Fibroblast of the conjunctiva (primary cell): ENCODE measurements around the gene BTLA.
"Not testable (repeated sequence)": the region's sequence is repeated elsewhere in the genome, so short reads cannot be mapped to it uniquely, and the experiment has no call there.

Experiments used
- DNase-seq: peaks from one replicate; pipeline ENCODE4 v3.0.0-alpha.2; 2010; ENCODE audit warnings: low read depth

The BTLA gene

GRCh38 chr3:112491373-112491772 lies 7.9 kb downstream of the BTLA start:
- DNase-seq = no peak

- no peak for DNase-seq
Measured at GRCh38 chr3:112489674-112490479, 9.4 kb downstream of the BTLA start.

GRCh38 chr3:112486811-112487505 lies 12.3 kb downstream of the BTLA start:
- DNase-seq = no peak

DNA sequence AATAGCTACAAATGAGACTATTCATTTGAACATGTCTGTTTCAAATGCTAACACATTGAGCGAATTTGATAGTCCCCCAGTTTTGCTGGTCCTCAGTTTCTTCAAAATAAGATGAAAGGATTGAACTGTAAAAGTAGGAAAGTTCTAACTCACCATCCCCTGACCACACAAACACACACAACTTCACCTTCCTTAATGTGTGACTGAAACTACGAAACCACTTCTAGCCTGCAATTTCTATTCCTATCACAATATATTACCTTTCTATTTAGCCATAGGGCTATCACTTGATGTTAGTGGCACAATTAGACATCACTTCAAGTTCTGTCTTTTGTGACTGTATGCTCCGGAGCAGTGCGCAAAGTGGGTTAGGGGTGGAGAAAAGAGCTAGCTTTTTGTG lies 14.9 kb downstream of the BTLA start:
- no peak for DNase-seq

GRCh38 chr3:112482675-112483074 lies 16.6 kb downstream of the BTLA start:
- DNase-seq = no peak

GRCh38 chr3:112481302-112481721 lies 18.0 kb downstream of the BTLA start:
- no peak for DNase-seq

- DNase-seq = no peak
Measured at GRCh38 chr3:112477891-112478290, 21.4 kb downstream of the BTLA start.

GRCh38 chr3:112476346-112476745 lies 22.9 kb downstream of the BTLA start:
- no peak for DNase-seq

GRCh38 chr3:112474796-112475195 lies 24.5 kb downstream of the BTLA start:
- no peak for DNase-seq

GRCh38 chr3:112472691-112473090 lies 26.6 kb downstream of the BTLA start:
- DNase-seq = no peak

DNA sequence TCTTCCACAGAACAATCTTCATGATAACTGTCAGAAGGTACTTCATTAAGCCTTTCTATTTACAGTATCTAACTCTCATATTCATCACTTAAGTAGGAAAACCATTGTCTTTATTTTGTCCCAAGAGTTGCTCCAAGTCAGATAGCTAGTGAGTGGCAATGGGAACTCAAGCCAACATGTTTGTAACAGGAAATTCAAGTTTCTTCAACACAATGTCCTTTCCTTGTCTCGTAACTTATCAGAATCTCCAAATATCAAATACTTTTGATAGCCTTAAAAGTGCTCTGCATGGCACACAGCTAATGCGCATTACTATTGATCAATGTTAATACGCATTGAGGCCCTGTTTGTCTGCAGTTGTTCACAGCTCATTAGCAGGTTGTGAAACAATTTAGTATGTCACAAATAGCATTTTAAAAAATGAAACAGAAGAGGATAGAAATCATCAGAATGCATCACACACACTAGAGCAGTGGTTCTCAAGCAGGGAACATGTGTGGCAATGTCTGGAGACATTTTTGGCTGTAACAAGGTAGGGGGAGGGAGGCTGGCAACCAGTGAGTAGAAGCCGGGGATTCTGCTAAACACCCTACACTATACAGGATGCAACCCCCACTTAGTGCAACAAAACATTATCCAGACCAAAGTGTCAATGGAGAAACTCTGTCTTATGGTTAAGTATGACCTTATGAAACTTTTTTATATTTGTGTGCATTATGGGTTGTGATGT lies 27.5 kb downstream of the BTLA start:
- no peak for DNase-seq

DNA sequence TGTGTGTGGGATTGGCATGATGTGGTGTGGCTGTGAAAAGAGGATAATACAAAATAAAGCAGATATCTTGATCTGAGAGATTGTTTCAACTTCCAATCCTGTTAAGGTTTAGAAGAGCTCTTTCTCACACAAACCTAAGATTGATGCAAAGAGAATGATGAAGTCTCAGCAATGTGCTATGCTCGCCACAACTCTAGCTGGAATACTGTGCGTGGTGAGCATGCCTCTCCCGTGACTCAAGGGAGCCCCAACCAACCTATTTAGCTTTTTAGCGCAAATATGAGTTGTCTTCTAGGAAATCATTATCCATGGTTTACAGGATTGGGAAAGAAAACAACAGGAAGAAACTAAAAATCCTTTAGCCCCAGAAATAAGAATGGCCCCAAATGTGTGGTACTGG lies 28.5 kb downstream of the BTLA start:
- no peak for DNase-seq

- DNase-seq = no peak
Measured at GRCh38 chr3:112469671-112470070, 29.6 kb downstream of the BTLA start.

DNA sequence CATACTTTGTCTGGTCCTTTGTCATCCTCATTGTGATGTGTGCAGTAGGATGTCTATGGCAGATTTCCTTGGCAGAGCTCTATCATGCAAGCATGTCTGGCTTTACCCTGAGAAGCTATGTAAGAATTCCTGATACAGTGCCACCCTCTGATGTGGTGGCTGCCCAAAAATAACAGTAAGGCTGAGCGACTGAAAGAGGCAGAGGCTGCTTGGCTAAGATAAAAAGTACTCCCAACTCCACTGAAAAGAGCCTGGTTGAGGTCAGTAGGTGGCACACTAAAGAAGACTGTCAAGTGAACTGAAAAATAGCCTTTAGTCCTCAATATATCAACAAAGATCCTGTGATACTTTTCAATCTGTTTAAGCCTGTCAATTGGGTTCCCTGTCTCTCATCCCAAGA lies 31.7 kb downstream of the BTLA start:
- DNase-seq = no peak

DNA sequence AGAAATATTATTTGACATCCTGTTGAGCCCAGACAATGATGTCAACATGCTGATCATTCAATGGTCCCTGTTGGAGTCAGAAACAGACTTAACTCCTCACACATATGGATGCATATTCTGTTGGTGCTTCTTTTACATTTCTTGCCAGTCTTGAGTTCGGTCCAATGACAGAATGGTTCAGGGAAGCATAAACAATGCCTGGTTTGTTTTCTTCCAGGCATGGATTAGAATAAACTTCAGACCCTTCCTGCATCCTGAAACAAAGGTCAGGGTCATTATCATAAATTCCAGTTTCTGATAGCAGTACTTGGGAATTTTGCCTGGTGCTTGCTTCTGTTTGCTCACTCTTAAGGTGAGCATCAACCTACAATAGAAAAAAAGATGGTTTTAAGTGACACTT lies 33.3 kb downstream of the BTLA start:
- DNase-seq = no peak

DNA sequence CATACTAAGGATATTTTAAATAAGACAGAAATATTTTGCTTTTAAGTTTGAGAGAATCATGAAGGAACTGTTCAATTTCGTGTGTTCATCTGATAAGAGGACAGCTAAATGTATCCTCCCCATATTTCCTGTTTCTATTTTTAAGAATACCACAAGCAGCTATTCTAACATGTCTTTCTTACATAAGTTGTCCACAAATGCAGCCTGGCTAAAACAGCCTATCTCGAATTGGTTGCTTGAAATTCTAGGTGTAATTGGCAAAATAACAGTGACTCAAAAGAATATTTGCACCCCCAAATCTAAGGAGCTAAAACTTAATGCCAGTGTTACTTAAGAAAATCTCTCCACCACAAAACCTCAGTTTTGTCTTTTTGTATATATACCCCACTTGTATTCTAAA lies 35.0 kb downstream of the BTLA start:
- DNase-seq = no peak

- no peak for DNase-seq
Measured at GRCh38 chr3:112463250-112463649, 36.0 kb downstream of the BTLA start.

DNA sequence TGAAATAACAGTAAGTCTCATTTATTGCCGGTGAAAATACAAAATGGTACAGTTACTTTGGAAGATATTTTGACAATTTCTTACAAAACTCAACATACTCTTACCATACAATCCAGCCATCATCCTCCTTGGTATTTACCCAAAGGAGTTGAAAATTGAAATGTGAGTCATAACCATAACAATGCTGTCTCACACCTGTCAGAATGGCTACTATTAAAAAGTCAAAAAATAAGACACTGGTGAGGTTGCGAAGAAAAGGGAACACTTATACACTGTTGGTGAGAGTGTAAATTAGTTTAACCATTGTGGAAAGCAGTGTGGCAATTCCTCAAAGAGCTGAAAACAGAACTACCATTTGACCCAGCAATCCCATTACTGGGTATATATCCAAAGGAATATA lies 37.5 kb downstream of the BTLA start:
- DNase-seq = not testable (repeated sequence)

DNA sequence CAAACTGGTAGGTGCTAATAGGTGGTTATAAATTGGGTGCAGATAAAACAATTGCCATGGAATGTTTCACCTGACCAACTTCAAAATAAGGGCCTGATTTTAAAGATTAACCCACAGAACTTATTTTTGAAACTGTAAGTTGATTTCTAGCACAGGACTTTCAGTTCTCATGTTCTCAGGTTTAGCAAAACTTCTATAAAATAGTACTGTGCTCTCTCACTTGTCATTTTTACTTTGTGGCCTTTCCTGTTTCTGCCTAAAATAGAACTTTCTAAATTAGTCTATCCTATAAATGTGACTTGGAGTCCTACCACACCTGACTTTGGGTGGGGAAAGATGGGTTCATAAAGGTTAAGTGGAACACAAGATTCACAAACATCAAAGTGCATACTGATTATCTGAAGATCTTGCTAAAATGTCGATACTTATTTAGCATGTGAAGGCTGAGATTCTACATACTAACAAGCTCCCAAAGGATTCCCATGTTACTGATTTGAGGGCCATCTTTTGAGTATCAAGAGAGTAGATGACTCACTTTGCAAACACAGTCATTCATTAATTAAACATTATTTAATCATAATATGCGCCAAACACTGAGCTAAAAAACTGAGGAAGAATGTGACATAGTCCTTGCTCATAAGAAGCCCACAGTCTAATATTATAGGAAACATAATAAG lies 38.6 kb downstream of the BTLA start:
- DNase-seq = no peak

- DNase-seq = no peak
Measured at GRCh38 chr3:112459750-112460149, 39.5 kb downstream of the BTLA start.

GRCh38 chr3:112456147-112456546 lies 43.1 kb downstream of the BTLA start:
- DNase-seq = no peak

DNA sequence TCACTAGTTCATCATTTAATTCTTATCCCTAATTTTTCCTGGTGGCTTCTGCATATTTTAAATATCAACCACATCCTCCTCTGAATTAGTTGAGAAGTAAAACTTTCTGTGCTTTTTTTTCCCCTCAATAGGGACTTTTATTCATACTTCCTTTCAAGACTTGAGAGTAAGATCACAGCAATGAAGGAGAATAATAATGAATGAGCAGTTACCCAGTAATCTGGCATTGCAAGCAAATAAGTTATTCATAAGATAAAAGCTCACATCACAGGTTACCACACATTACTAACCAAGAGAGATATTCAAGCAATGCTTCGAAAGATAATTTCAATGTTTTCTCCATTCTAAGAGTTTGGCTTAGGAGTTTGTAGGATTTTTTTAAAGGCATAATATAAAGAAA lies 50.3 kb downstream of the BTLA start:
- no peak for DNase-seq
